Subcutaneous adipose tissue (tissue), 4 donors: Measurements from ENCODE around the gene MADCAM1. TPM values are rescaled to one million over a fixed set of nuclear protein-coding genes. Genes with fewer than 3 reads are reported as not detected.

Source experiments
- CTCF ChIP-seq: fragments of 450-650 bp; IDR thresholded peaks from one replicate; pipeline ENCODE4 v1.5.1; 2016; ENCODE audit warnings: low read depth, mild to moderate bottlenecking, control low read depth, antibody characterized with exemption, moderate library complexity
- total RNA-seq, 4 donors: library from RNA; depleted of rRNA; stranded (reverse); fragments of >200 nt; gene quantifications; one replicate each; pipeline ENCODE4 v1.1.0, GENCODE V29; 2016

Gene MADCAM1
- total RNA-seq, 4 donors from 2014 or later, result 0.38 to 0.68 TPM; not detected in 2

DNA sequence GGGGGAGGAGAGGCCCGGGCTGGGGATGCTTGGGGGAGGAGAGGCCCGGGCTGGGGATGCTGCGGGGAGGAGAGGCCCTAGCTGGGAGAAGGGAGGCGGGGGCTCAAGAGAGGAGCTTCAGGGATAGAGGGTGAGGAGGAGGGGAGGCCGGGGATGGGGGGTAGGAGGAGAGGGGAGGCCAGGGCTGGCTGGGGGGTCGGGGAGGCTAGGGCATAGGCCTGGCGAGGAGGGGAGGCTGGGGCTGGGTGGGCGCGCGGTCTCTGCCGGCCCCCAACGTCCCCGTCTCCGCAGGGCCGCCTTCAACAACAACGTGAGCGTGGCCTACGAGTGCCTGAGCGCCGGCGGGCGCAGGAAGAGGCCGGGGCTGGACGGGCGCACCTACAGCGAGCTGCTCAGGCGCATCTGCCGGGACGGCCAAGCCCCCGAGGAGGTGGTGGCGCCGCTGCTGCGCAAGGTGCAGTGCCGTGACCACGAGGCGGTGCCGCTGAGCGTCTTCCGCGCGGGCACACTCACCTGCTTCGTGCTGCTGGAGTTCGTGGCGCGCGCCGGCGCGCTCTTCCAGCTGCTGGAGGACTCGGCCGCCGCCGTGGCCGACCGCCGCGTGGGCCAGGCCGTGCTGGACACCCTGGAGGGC is 22.4 kb downstream of the MADCAM1 start:
- no peak for TF ChIP-seq CTCF

DNA sequence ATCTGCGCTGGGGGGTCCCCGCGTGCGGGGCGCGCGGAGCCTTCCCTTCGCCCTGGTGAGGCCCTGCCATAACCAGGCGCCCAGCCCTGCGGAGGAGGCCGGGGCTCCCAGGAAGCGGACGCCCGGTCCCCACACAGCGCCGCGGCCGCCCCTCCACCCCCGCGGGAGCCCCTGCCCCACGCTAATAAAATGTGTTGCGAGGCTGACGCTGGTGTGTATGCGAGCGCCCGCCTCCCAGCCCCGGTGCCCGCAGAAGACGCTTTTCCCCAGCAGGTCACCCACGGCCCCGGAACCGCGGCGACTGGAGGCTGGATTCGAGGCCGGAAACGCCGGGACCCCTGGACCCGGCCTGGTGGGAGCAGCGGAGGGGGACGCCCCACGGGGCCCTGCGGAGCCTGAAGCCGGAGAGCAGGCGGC is 23.2 kb downstream of the MADCAM1 start:
- TF ChIP-seq CTCF, result no peak

DNA sequence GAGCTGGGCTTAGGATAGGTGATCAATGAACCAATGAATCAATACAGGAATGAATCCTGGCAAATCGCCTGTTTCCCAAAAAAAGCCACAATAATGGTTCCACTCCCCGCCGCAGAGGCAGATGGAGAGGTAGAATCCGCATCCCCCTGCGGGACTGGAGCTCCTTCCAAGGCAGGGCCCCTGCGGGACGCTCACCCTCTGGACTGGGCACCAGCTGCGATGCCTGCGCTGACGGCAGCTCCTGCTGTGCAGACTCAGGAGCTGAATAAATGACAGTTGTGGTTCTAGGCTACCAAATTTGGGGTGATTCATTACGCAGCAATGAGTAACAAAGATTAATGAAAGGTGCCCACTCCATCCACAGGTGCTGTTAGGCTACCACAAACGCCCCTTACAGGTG is 26.4 kb downstream of the MADCAM1 start:
- no peak for TF ChIP-seq CTCF

- no peak for TF ChIP-seq CTCF
Measured at GRCh38 chr19:524062-524674, 27.9 kb downstream of the MADCAM1 start.

DNA sequence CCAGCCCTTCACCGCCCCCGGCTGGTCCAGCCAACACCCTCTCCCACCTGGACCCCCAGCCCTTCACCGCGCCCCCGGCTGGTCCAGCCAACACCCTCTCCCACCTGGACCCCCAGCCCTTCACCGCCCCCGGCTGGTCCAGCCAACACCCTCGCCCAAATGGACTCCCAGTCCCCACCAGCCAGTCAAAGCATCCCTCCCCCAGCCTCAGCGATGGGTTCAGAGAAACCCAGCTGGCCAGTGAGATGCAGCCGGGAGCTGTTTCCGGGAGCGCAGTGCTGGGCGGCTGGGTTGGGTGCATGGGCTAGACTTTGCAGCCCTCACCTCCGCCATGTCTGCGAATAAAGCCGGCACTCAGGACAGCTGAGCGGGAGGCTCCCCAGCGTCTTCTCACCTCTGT is 28.7 kb downstream of the MADCAM1 start:
- no peak for TF ChIP-seq CTCF

GRCh38 chr19:525857-526419 is 29.7 kb downstream of the MADCAM1 start:
- no peak for TF ChIP-seq CTCF

DNA sequence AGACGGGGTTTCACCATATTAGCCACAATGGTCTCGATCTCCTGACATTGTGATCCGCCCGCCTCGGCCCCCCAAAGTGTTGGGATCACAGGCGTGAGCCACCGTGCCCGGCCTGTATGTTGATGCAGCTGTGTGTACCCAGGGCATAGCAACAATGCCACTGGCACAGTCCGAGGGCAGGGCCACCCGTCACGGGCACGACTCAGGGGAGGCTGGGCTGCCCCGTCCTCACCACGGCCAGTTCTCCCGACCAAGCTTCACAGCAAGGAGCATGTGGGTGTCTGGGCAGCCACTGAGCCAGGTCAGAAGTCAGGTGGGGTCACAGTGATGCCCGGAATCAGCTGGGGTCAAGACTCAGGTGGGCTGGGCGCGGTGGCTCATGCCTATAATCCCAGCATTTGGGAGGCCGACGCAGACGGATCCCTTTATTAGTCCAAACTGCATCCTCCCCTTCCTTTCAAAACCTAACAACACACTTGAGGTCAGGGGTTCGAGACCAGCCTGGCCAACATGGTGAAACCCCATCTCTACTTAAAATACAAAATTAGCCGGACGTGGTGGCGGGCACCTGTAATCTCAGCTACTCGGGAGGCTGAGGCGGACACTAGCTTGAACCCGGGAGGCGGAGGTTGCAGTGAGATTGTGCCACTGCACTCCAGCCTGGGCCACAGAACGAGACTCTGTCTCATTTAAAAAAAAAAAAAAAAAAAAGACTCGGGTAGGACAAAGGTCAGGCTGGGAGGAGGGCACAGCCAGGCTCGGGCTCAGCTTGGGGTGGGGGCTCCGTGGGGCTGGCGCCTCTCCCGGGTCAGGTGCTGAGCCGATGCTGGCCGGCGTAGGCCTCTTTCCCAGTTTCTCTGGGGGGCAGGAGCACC is 34.1 kb downstream of the MADCAM1 start:
- TF ChIP-seq CTCF, result no peak
